GM19043 (cell line): Measurements from ENCODE around the gene TJP1.
A peak's percentile ranks its signal among the peaks of the same experiment; 100 is the strongest.
"Not testable (repeated sequence)": the region's sequence is repeated elsewhere in the genome, so short reads cannot be mapped to it uniquely, and the experiment has no call there.

Experiments
- ATAC-seq: cut with Tn5 transposase; IDR thresholded peaks from one replicate; pipeline ENCODE4 v1.9.1; 2021; ENCODE audit warnings: low read depth; ENCODE audit not compliant: unreplicated experiment

Gene TJP1

GRCh38 chr15:29670998-29671981 lies 151.0 kb downstream of the TJP1 start:
- no peak for ATAC-seq

DNA sequence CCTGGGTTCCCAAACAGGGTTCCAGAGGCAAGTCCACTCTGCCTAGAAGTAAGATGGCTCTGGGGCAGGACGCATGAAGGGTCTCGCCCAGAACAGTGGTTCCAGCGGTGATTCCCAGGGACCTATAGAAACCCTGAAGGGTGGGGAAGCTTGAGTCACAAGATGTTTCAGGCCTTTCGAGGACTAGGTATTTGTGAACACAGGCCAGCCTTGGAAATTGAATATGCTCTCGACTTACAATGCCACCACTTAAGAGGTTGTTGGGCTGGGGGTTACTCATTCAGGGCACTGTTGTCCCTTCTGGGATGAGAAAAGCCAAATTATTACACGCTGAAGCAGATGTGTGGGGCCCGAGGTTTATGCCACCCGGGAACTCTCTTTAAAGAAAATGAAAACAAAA lies 152.0 kb downstream of the TJP1 start:
- ATAC-seq: no peak

- no peak for ATAC-seq
These were observed 152.4 kb downstream of the TJP1 start for GRCh38 chr15:29669823-29670222.

DNA sequence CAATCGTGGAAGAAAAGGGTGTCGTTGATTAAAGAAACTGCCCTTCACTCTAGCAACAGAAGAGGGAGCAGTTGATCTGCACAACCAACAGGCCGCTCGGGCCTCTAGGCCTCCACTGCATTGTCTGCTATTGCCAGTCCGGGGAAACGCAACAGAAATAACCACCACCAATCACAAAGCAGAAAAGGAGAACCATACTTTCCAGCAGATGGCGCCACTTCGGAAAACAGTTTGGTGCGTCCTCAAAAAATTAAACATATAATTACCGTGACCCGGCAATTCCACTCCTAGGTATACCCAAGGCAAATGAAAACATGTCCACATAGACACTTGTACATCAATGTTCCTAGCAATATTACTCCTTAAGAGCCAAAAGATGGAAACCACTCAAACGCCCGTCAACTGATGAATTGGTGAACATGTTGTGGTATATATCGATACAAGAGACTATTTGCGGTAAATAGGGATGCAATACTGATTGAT lies 154.1 kb downstream of the TJP1 start:
- peak; percentile 57 for ATAC-seq

DNA sequence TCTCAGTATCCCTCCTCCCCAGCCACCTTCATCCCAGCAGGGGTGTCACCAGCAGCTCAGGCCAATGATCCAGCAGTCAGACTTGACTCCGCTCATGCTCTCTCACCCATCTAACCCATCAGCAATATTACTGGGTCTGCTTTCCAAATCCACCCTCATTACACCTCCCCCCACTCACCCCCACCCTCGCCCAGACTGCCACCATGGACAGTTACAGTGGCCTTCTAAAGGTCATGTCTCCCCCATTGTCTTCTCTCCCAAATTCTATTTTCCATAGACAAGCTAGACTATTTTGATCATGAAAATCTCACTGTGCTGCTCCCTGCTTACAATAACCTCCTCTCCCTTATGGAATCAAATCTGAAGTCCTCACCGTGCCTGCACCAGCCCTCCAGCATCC lies 156.0 kb downstream of the TJP1 start:
- no peak for ATAC-seq

DNA sequence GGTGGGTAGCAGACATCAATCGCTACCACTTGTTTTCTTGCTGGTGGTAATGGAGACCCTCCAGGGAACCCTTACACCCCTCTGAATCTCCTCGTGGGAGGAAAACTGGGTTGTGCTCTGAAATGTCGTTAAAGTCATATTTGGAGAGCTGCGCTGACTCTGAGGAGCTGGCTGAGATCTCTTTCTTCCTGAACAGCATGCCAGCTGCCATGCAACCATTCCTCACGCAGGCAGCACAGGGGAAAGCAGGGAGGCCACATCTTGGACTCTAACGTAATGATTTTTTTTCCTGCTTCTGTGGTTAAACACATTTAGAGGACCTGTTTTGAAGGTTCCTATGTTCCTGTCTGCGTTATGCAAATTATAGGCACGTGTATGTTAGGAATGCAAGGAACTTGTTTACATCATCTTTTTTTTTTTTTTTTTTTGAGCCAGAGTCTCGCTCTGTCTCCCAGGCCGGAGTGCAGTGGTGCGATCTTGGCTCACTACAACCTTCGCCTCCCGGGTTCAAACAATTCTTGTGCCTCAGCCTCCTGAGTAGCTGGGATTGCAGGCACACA lies 156.7 kb downstream of the TJP1 start:
- ATAC-seq: no peak

DNA sequence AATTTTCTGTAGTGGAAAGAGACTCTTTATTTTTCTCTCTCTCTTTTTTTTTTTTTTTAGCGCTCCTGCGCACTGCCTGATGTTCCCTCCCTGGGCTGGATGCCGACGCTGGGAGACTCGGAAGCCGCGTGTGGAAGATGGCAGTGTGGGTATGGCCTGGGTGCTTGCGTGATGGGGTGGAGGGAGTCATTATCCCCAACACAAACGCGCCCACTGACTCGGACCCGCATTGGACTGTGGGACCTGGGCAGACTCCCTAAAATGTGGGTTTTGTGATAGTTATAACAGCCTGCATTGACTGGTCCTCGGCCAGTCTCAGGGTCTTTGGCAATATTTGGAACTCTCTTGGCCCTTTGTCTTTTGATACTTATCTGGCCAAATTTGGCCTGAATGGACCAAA lies 157.9 kb downstream of the TJP1 start:
- ATAC-seq: no peak

DNA sequence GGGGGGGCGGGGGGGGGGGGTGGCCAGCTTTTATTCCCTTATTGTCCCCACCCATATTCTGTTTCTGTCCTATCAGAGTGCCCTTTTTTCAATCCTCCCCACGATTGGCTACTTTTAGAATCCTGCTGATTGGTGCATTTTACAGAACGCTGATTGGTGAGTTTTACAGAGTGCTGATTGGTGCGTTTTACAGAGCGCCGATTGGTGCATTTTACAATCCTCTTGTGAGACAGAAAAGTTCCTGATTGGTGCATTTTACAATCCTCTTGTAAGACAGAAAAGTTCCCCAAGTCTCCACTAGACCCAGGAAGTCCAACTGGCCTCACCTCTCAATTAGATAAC lies 164.8 kb downstream of the TJP1 start:
- not testable (repeated sequence) for ATAC-seq

GRCh38 chr15:29656636-29657475 lies 165.4 kb downstream of the TJP1 start:
- ATAC-seq: no peak

GRCh38 chr15:29652595-29652994 lies 169.7 kb downstream of the TJP1 start:
- ATAC-seq: no peak

GRCh38 chr15:29651476-29652233 lies 170.6 kb downstream of the TJP1 start:
- no peak for ATAC-seq
